ENCODE results near the gene HOXD4.

- TF ChIP-seq CTCF (IDR thresholded peaks at IDR 0.05), result no peak
- TF ChIP-seq ZFX (IDR thresholded peaks at IDR 0.05; ENCODE audit: borderline replicate concordance), result no peak
These were observed 5.2 kb upstream of the HOXD4 start for GRCh38 chr2:176146101-176146500.
